WTC11 (cell line): ENCODE results near the gene ERAS. TPM values are rescaled to one million over a fixed set of nuclear protein-coding genes. Genes with fewer than 3 reads are reported as not detected.

Source experiments
- ATAC-seq: fragments of 200-7000 bp; cut with Tn5 transposase; 2 replicates; pipeline ENCODE4 v1.10.0; 2021; ENCODE audit warnings: mild to moderate bottlenecking, moderate library complexity
- CTCF ChIA-PET: fragments of 300-600 bp; sonication (Branson Sonifier 250); formaldehyde crosslinking; loops from one replicate; lab custom pipeline; 2021; ENCODE audit warnings: antibody characterized with exemption; lab: Charles Lee
- POLR2A ChIA-PET: fragments of 350-600 bp; sonication (Branson Sonifier 250); formaldehyde crosslinking; loops from one replicate; lab custom pipeline; 2021; ENCODE audit warnings: antibody characterized with exemption; lab: Charles Lee
- DNase-seq: peaks from one replicate; pipeline ENCODE4 v3.0.0; 2021; ENCODE audit warnings: low spot score
- H3K27ac Mint-ChIP-seq: 2 replicates; pipeline ENCODE4 v1.8.0; 2021; ENCODE audit warnings: mixed read lengths
- H3K27me3 Mint-ChIP-seq: 2 replicates; pipeline ENCODE4 v1.8.0; 2021; ENCODE audit warnings: low read depth, mild to moderate bottlenecking, moderate library complexity, mixed read lengths
- H3K36me3 Mint-ChIP-seq: 2 replicates; pipeline ENCODE4 v1.8.0; 2021; ENCODE audit warnings: mixed read lengths
- H3K4me1 Mint-ChIP-seq: 2 replicates; pipeline ENCODE4 v1.8.0; 2022; ENCODE audit warnings: mixed read lengths
- H3K4me3 Mint-ChIP-seq: 2 replicates; pipeline ENCODE4 v1.8.0; 2021; ENCODE audit warnings: mild to moderate bottlenecking, moderate library complexity, mixed read lengths
- H3K9me3 Mint-ChIP-seq: 2 replicates; pipeline ENCODE4 v1.8.0; 2021; ENCODE audit warnings: mixed read lengths
- ATF6 ChIP-seq: sonication (generic); formaldehyde crosslinking; IDR thresholded peaks from 2 replicates; pipeline ENCODE4 v1.8.1; 2023; ENCODE audit warnings: mild to moderate bottlenecking, missing genetic modification reagents
- CREM ChIP-seq: sonication (generic); formaldehyde crosslinking; IDR thresholded peaks from 2 replicates; pipeline ENCODE4 v1.8.1; 2022; ENCODE audit warnings: mild to moderate bottlenecking, missing genetic modification reagents, moderate library complexity
- EMX1 ChIP-seq: fragments of 250-450 bp; sonication (Bioruptor Pico); IDR thresholded peaks from 2 replicates; pipeline ENCODE4 v1.8.0; 2021; ENCODE audit warnings: mild to moderate bottlenecking
- FOXJ3 ChIP-seq: sonication (generic); formaldehyde crosslinking; IDR thresholded peaks from 2 replicates; pipeline ENCODE4 v1.9.0; 2021; ENCODE audit warnings: missing genetic modification reagents, mild to moderate bottlenecking, borderline replicate concordance
- GABPB1 ChIP-seq: sonication (generic); formaldehyde crosslinking; IDR thresholded peaks from 2 replicates; pipeline ENCODE4 v1.8.1; 2023; ENCODE audit warnings: mild to moderate bottlenecking, missing genetic modification reagents
- GRHL2 ChIP-seq: fragments of 250-450 bp; sonication (Bioruptor Pico); IDR thresholded peaks from 2 replicates; pipeline ENCODE4 v1.8.0; 2022; ENCODE audit warnings: mild to moderate bottlenecking, moderate library complexity; ENCODE audit not compliant: insufficient replicate concordance, severe bottlenecking
- HMGA2 ChIP-seq: fragments of 250-450 bp; sonication (Bioruptor Pico); IDR thresholded peaks from 2 replicates; pipeline ENCODE4 v1.4.0; 2021; ENCODE audit warnings: mild to moderate bottlenecking, moderate library complexity
- JAZF1 ChIP-seq: fragments of 250-450 bp; sonication (Bioruptor Pico); IDR thresholded peaks from 2 replicates; pipeline ENCODE4 v1.9.0; 2021; ENCODE audit warnings: moderate library complexity, mild to moderate bottlenecking, inconsistent platforms
- MAX ChIP-seq: sonication (generic); formaldehyde crosslinking; IDR thresholded peaks from 2 replicates; pipeline ENCODE4 v1.8.0; 2022; ENCODE audit warnings: mild to moderate bottlenecking, missing genetic modification reagents
- NFATC4 ChIP-seq: fragments of 250-450 bp; sonication (Bioruptor Pico); IDR thresholded peaks from 2 replicates; pipeline ENCODE4 v1.9.0; 2021; ENCODE audit warnings: mild to moderate bottlenecking
- NFYB ChIP-seq: sonication (generic); formaldehyde crosslinking; conservative IDR thresholded peaks from 2 replicates; pipeline ENCODE4 v1.8.0; 2022; ENCODE audit warnings: low read depth, missing genetic modification reagents
- NR2C2 ChIP-seq: sonication (generic); formaldehyde crosslinking; IDR thresholded peaks from 2 replicates; pipeline ENCODE4 v1.8.0; 2022; ENCODE audit warnings: mild to moderate bottlenecking, missing genetic modification reagents
- PRDM15 ChIP-seq: sonication (generic); formaldehyde crosslinking; IDR thresholded peaks from 2 replicates; pipeline ENCODE4 v1.8.0; 2022; ENCODE audit warnings: missing genetic modification reagents
- TEAD1 ChIP-seq: sonication (generic); formaldehyde crosslinking; IDR thresholded peaks from 2 replicates; pipeline ENCODE4 v1.8.0; 2022; ENCODE audit warnings: mild to moderate bottlenecking, missing genetic modification reagents
- ZNF138 ChIP-seq: sonication (generic); formaldehyde crosslinking; conservative IDR thresholded peaks from 2 replicates; pipeline ENCODE4 v1.8.1; 2022; ENCODE audit warnings: mild to moderate bottlenecking, moderate library complexity, missing genetic modification reagents
- ZNF423 ChIP-seq: fragments of 250-450 bp; sonication (Bioruptor Pico); IDR thresholded peaks from 2 replicates; pipeline ENCODE4 v2.1.2; 2022; ENCODE audit warnings: mild to moderate bottlenecking, moderate library complexity
- ZSCAN18 ChIP-seq: fragments of 250-450 bp; sonication (Bioruptor Pico); IDR thresholded peaks from 2 replicates; pipeline ENCODE4 v2.1.2; 2022; ENCODE audit warnings: mild to moderate bottlenecking, moderate library complexity
- total RNA-seq: library from RNA; stranded (reverse); gene quantifications from 3 replicates; pipeline ENCODE4 v1.2.3, GENCODE V29; 2021
- TF ChIP-seq, protein P1 (sequence below): fragments of 200-600 bp; IDR thresholded peaks from 2 replicates; pipeline ENCODE4 v1.8.0; 2022; ENCODE audit warnings: antibody characterized with exemption
- TF ChIP-seq, protein P2 (sequence below): fragments of 250-450 bp; sonication (Bioruptor Pico); IDR thresholded peaks from 2 replicates; pipeline ENCODE4 v1.8.0; 2021; ENCODE audit warnings: mild to moderate bottlenecking

ERAS gene
- total RNA-seq, 1 experiment from 2014 or later: not detected

GRCh38 chrX:48785540-48786214, 40.6 kb upstream of the ERAS start:
- Mint-ChIP-seq H3K9me3 (no peaks in the 10 kb centered on the region), H3K36me3 (no peaks in the 10 kb centered on the region), H3K27me3 (peaks cover 15% of the 10 kb centered on the region), H3K27ac (no peak overlapping the region), H3K4me3 (no peak overlapping the region), H3K4me1 (no peaks in the 10 kb centered on the region)
- no peak for DNase-seq
- POLR2A ChIA-PET: no interaction called here
- ATAC-seq: no peak
- TF ChIP-seq ZNF138 (CRISPR knock-in tag) (no peak), EMX1 (CRISPR knock-in tag) (no peak), MAX (CRISPR knock-in tag) (no peak), HMGA2 (no peak), ATF6 (CRISPR knock-in tag) (no peak), JAZF1 (CRISPR knock-in tag) (no peak)
- CTCF ChIA-PET: no interaction called here

DNA sequence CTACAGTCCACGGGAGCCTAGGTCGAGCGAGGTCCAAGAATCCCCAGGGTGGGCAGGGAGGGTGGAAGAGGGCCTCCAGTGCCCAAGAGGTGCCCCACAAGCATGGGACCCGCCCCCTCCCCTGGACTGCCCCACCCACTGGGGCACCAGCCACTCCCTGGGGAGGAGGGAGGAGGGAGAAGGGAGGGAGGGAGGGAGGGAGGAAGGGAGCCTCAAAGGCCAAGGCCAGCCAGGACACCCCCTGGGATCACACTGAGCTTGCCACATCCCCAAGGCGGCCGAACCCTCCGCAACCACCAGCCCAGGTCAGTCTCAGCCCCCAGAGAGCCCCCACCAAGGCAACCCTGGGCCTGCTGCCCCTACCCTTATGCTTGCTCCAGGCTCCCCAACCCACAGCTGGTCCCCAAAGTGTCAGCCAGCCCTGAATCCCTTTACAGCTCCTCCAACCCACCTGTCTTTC, 39.9 kb upstream of the ERAS start, which contains the start of gene GATA1:
TSS of gene GATA1 (plus strand) at position 250 of the 460 bp plus-strand sequence. CDS start 4,520 bp downstream, outside the sequence.
- ATAC-seq (no peak), DNase-seq (no peak)
- Mint-ChIP-seq H3K4me3 (no peak within 1 kb of the TSS), H3K4me1 (no peaks in the 10 kb centered on the region), H3K9me3 (no peaks in the 10 kb centered on the region), H3K36me3 (no peaks in the 10 kb centered on the region), H3K27ac (no peak within 1 kb of the TSS), H3K27me3 (peaks cover 15% of the 10 kb centered on the region)
- ChIA-PET POLR2A (no interaction called here), CTCF (no interaction called here)
- no peak for TF ChIP-seq CREM (CRISPR knock-in tag)
- no peak for TF ChIP-seq GRHL2
- TF ChIP-seq, all 79 proteins: peak for 0

GRCh38 chrX:48786825-48787504, 39.3 kb upstream of the ERAS start:
- Mint-ChIP-seq H3K4me1 (no peaks in the 10 kb centered on the region), H3K27ac (no peak overlapping the region), H3K4me3 (no peak overlapping the region), H3K36me3 (no peaks in the 10 kb centered on the region), H3K27me3 (peaks cover 15% of the 10 kb centered on the region), H3K9me3 (no peaks in the 10 kb centered on the region)
- ATAC-seq (no peak), DNase-seq (no peak)
- ChIA-PET CTCF (no interaction called here), POLR2A (no interaction called here)
- no peak for TF ChIP-seq NFYB (CRISPR knock-in tag)
- TF ChIP-seq PRDM15 (CRISPR knock-in tag): no peak
- no peak for TF ChIP-seq ZNF423 (CRISPR knock-in tag)
- TF ChIP-seq JAZF1 (CRISPR knock-in tag): no peak
- TF ChIP-seq NFATC4 (CRISPR knock-in tag): no peak
- TF ChIP-seq TEAD1: no peak
- no peak for TF ChIP-seq ZSCAN18 (CRISPR knock-in tag)
- TF ChIP-seq, protein P1, sequence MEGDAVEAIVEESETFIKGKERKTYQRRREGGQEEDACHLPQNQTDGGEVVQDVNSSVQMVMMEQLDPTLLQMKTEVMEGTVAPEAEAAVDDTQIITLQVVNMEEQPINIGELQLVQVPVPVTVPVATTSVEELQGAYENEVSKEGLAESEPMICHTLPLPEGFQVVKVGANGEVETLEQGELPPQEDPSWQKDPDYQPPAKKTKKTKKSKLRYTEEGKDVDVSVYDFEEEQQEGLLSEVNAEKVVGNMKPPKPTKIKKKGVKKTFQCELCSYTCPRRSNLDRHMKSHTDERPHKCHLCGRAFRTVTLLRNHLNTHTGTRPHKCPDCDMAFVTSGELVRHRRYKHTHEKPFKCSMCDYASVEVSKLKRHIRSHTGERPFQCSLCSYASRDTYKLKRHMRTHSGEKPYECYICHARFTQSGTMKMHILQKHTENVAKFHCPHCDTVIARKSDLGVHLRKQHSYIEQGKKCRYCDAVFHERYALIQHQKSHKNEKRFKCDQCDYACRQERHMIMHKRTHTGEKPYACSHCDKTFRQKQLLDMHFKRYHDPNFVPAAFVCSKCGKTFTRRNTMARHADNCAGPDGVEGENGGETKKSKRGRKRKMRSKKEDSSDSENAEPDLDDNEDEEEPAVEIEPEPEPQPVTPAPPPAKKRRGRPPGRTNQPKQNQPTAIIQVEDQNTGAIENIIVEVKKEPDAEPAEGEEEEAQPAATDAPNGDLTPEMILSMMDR: no peak
- TF ChIP-seq, protein P2, sequence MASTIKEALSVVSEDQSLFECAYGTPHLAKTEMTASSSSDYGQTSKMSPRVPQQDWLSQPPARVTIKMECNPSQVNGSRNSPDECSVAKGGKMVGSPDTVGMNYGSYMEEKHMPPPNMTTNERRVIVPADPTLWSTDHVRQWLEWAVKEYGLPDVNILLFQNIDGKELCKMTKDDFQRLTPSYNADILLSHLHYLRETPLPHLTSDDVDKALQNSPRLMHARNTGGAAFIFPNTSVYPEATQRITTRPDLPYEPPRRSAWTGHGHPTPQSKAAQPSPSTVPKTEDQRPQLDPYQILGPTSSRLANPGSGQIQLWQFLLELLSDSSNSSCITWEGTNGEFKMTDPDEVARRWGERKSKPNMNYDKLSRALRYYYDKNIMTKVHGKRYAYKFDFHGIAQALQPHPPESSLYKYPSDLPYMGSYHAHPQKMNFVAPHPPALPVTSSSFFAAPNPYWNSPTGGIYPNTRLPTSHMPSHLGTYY: no peak
- TF ChIP-seq NR2C2 (CRISPR knock-in tag): no peak
- no peak for TF ChIP-seq GABPB1 (CRISPR knock-in tag)
- TF ChIP-seq FOXJ3: no peak
- no peak for TF ChIP-seq EMX1 (CRISPR knock-in tag)
